Activated T-helper 17 cell treated with anti-CD3 and anti-CD28 coated beads, Interleukin-2, amount 50 U/mL, for 72 hours (primary cell): ENCODE data around the gene UBE2O. TPM values are rescaled to one million over a fixed set of nuclear protein-coding genes. Genes with fewer than 3 reads are reported as not detected.

Experiments
- ATAC-seq: fragments of 150-1000 bp; cut with Tn5 transposase; replicated peaks from 2 replicates; pipeline ENCODE4 v1.10.0; 2021; ENCODE audit warnings: mild to moderate bottlenecking, moderate library complexity
- H3K27ac Mint-ChIP-seq: one replicate; pipeline ENCODE4 v1.8.0; 2022; ENCODE audit warnings: mixed read lengths
- H3K27me3 Mint-ChIP-seq: one replicate; pipeline ENCODE4 v1.8.0; 2022; ENCODE audit warnings: mixed read lengths
- H3K36me3 Mint-ChIP-seq: one replicate; pipeline ENCODE4 v1.8.0; 2022; ENCODE audit warnings: low read depth, mild to moderate bottlenecking, mixed read lengths
- H3K4me1 Mint-ChIP-seq: one replicate; pipeline ENCODE4 v1.8.0; 2022; ENCODE audit warnings: mixed read lengths
- H3K4me3 Mint-ChIP-seq: one replicate; pipeline ENCODE4 v1.8.0; 2022; ENCODE audit warnings: mild to moderate bottlenecking, mixed read lengths
- H3K9me3 Mint-ChIP-seq: one replicate; pipeline ENCODE4 v1.8.0; 2022; ENCODE audit warnings: mixed read lengths
- total RNA-seq, 2 donors: library from RNA; stranded (reverse); gene quantifications; one replicate each; pipeline ENCODE4 v1.2.3, GENCODE V29; 2022

UBE2O gene
- total RNA-seq, 2 donors from 2014 or later = 35.3 to 38.7 TPM

DNA sequence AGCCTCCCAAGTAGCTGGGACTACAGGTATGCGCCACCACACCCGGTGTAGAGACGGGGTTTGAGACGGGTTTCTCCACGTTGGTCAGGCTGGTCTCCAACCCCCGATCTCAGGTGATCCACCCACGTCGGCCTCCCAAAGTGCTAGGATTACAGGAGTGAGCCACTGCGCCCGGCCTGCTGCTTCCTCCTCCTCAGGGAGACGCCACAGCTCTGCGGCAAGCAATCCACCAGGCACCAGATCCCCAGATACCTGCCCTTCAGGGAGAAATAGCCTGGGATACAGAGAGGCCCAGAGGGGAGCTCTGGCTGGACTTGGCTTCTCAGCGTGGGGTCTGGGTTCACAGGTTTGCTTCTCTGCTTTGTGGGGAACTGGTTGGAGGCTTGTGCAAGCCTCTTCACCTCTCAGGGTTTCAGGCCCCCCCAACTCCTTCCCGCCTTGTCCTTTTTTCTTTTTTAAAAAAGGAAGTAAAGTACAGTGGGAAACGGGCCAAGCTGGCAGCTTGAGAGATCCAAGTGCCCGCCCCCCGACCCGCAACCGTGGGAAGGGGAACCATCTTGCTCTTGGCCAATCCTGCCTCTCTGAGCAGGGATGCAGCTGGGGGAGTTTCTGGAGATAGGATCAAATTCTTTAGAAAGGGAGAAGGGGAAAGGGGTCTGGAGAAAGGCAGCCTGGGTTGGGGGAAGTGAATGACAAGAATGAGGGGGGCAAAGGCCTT is 71.2 kb downstream of the UBE2O start:
- Mint-ChIP-seq H3K9me3 (no peaks in the 10 kb centered on the region), H3K27me3 (no peaks in the 10 kb centered on the region), H3K4me3 (peak overlapping the region; percentile 91), H3K36me3 (no peaks in the 10 kb centered on the region), H3K27ac (no peak overlapping the region), H3K4me1 (no peaks in the 10 kb centered on the region)
- ATAC-seq = no peak

DNA sequence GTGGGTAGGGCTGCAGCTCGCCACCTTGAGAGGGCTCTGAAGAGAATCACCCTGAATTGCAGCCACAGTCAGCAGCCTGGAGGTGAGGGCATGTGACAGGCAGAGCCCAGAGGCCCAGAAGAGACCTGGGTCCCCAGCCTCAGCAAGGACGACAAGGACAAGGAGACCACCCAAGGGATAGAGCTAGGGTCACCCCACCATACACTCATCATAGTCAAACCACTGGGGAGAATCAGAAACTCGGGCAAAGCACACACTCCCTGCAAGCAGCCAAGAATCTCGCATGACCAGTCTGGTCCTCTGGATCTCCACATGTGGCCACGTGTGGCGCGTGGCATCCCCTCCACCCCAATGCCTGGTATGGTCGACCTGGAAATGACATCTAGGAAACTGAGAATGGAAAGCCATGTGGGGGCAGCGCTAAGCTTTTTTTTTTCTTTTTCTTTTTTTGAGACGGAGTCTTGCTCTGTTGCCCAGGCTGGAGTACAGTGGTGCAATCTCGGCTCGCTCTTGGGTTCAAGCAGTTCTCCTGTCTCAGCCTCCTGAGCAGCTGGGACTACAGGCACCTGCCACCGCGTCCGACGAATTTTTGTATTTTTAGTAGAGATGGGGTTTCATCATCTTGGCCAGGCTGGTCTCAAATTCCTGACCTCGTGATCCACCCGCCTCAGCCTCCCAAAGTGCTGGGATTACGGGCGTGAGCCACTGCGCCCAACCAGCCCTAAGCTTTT is 73.1 kb downstream of the UBE2O start:
- Mint-ChIP-seq H3K9me3 (no peaks in the 10 kb centered on the region), H3K36me3 (no peaks in the 10 kb centered on the region), H3K4me1 (no peaks in the 10 kb centered on the region), H3K4me3 (no peak overlapping the region), H3K27me3 (no peaks in the 10 kb centered on the region), H3K27ac (no peak overlapping the region)
- no peak for ATAC-seq

DNA sequence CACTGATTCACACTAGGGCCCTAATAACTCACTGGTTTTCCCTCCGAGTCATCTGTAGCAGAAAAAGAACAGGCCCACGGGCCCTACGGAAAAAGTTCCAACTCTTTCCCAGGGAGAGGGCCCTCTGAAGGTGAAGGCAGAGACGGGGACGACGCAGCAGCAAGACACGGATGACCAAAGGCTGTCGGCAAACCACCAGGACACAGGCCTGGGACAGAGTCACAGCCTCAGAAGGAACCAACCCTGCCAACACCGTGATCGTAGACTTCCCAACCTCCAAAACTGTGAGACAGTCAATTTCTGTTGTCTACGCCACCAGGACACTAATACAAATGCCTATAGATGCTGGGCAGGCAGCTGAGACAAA is 73.7 kb downstream of the UBE2O start:
- H3K36me3 Mint-ChIP-seq = no peaks in the 10 kb centered on the region
- no peak overlapping the region for H3K4me3 Mint-ChIP-seq
- no peaks in the 10 kb centered on the region for H3K4me1 Mint-ChIP-seq
- no peak overlapping the region for H3K27ac Mint-ChIP-seq
- ATAC-seq = no peak
- no peaks in the 10 kb centered on the region for H3K27me3 Mint-ChIP-seq
- no peaks in the 10 kb centered on the region for H3K9me3 Mint-ChIP-seq

DNA sequence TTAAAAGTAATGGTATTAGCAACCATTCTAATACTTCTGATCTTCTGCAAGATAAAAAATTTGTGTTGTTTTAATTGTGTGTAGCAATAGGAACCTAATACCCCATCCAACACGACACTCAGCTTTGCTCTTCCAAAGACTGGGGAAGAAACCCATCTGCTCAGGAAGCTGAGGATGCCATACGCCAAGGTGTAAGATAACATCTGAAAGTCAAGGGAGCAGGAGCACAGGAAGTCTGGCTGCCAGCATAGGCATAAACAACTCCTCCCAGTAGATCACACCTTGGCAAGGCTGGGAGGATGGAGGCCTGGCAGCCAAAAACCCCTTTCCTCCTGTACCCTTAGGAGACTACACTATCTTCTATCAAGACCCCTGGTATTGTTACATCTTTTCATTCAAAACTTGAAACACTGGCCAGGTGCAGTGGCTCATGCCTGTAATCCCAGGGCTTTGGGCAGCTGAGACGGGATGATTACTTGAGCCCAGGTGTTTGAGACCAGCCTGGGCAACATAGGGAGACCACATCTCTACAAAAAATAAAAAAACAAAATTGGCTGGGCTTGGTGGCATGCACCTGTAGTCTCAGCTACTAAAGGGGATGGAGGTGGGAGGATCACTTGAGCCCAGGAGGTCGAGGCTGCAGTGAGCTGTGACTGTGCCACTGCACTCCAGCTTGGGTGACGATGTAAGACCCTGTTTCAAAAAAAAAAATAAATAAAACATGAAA is 74.2 kb downstream of the UBE2O start:
- H3K9me3 Mint-ChIP-seq = no peaks in the 10 kb centered on the region
- no peak overlapping the region for H3K4me3 Mint-ChIP-seq
- H3K4me1 Mint-ChIP-seq = no peaks in the 10 kb centered on the region
- no peak for ATAC-seq
- H3K27me3 Mint-ChIP-seq = no peaks in the 10 kb centered on the region
- H3K27ac Mint-ChIP-seq = no peak overlapping the region
- no peaks in the 10 kb centered on the region for H3K36me3 Mint-ChIP-seq

- H3K27ac Mint-ChIP-seq = no peak overlapping the region
- no peak overlapping the region for H3K4me3 Mint-ChIP-seq
- H3K4me1 Mint-ChIP-seq = peaks cover 6% of the 10 kb centered on the region
- no peaks in the 10 kb centered on the region for H3K36me3 Mint-ChIP-seq
- H3K9me3 Mint-ChIP-seq = no peaks in the 10 kb centered on the region
- ATAC-seq = no peak
- H3K27me3 Mint-ChIP-seq = no peaks in the 10 kb centered on the region
Measured at GRCh38 chr17:76376318-76377133, 76.4 kb downstream of the UBE2O start.

DNA sequence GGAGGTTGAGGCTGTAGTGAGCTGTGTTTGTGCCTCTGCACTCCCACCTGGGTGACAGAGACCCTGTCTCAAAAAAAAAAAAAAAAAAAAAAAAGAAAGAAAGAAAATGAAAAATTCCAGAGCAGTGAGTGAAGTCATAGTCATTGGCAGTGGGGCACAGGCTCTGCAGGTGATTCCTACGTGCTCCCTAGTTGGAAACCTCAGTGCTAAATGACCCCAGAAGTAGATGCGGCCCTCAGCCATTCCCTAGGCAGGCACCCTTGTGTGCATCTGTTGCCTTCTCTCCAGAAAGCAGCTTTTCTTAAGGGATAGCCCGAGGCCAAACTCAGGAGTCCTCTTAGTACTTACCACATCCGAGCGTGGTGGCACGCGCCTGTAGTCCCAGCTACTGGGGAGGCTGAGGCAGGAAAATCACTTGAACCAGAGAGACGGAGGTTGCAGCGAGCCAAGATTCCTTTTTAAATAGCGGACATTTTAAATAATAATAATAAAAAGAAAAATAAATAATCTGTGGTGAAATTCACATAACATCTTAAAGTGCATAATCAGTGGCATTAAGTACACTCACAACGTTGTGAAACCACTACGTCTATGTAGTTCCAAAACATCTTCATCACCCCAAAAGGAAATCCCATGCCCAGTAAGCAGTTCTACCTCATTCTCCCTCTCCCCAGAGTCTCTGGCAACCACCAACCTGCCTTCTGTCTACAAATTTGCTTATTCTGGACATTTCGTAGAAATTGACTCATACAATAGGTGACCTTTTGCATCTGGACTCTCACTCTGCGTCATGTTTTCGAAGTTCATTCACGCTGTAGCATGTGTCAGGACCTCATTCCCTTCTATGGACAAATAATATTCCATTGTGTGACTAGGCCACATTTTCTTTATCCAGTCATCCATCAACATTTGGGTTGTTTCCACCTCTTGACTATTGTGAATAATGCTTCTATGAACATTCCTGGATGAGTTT is 81.0 kb downstream of the UBE2O start:
- peaks cover 6% of the 10 kb centered on the region for H3K4me1 Mint-ChIP-seq
- H3K4me3 Mint-ChIP-seq = peak overlapping the region; percentile 7
- no peaks in the 10 kb centered on the region for H3K36me3 Mint-ChIP-seq
- H3K27ac Mint-ChIP-seq = peak overlapping the region; percentile 2
- ATAC-seq = peak; percentile 91
- H3K9me3 Mint-ChIP-seq = no peaks in the 10 kb centered on the region
- H3K27me3 Mint-ChIP-seq = no peaks in the 10 kb centered on the region

GRCh38 chr17:76370261-76370993 is 82.5 kb downstream of the UBE2O start:
- no peak overlapping the region for H3K27ac Mint-ChIP-seq
- H3K4me3 Mint-ChIP-seq = no peak overlapping the region
- peaks cover 6% of the 10 kb centered on the region for H3K4me1 Mint-ChIP-seq
- no peaks in the 10 kb centered on the region for H3K27me3 Mint-ChIP-seq
- peak; percentile 58 for ATAC-seq
- H3K9me3 Mint-ChIP-seq = no peaks in the 10 kb centered on the region
- no peaks in the 10 kb centered on the region for H3K36me3 Mint-ChIP-seq

GRCh38 chr17:76369804-76370203 is 83.1 kb downstream of the UBE2O start:
- ATAC-seq = no peak
- Mint-ChIP-seq H3K27ac (no peak overlapping the region), H3K9me3 (no peaks in the 10 kb centered on the region), H3K36me3 (no peaks in the 10 kb centered on the region), H3K4me1 (peaks cover 6% of the 10 kb centered on the region), H3K4me3 (no peak overlapping the region), H3K27me3 (no peaks in the 10 kb centered on the region)

- H3K27me3 Mint-ChIP-seq = no peaks in the 10 kb centered on the region
- H3K4me3 Mint-ChIP-seq = no peak overlapping the region
- peaks cover 6% of the 10 kb centered on the region for H3K4me1 Mint-ChIP-seq
- no peak overlapping the region for H3K27ac Mint-ChIP-seq
- H3K36me3 Mint-ChIP-seq = no peaks in the 10 kb centered on the region
- no peak for ATAC-seq
- H3K9me3 Mint-ChIP-seq = no peaks in the 10 kb centered on the region
Measured at GRCh38 chr17:76369379-76369778, 83.6 kb downstream of the UBE2O start.

- Mint-ChIP-seq H3K4me3 (no peak overlapping the region), H3K4me1 (peaks cover 6% of the 10 kb centered on the region), H3K27me3 (no peaks in the 10 kb centered on the region), H3K36me3 (no peaks in the 10 kb centered on the region), H3K27ac (no peak overlapping the region), H3K9me3 (no peaks in the 10 kb centered on the region)
- ATAC-seq = no peak
Measured at GRCh38 chr17:76368545-76368944, 84.4 kb downstream of the UBE2O start.

GRCh38 chr17:76367642-76368041 is 85.3 kb downstream of the UBE2O start:
- no peak for ATAC-seq
- no peaks in the 10 kb centered on the region for H3K27me3 Mint-ChIP-seq
- peaks cover 6% of the 10 kb centered on the region for H3K4me1 Mint-ChIP-seq
- no peaks in the 10 kb centered on the region for H3K36me3 Mint-ChIP-seq
- no peak overlapping the region for H3K4me3 Mint-ChIP-seq
- H3K9me3 Mint-ChIP-seq = no peaks in the 10 kb centered on the region
- no peak overlapping the region for H3K27ac Mint-ChIP-seq

GRCh38 chr17:76366247-76366646 is 86.7 kb downstream of the UBE2O start:
- Mint-ChIP-seq H3K36me3 (no peaks in the 10 kb centered on the region), H3K27me3 (no peaks in the 10 kb centered on the region)

More at GRCh38 chr17:76366247-76366646, 86.7 kb downstream of the UBE2O start:
- H3K4me1 Mint-ChIP-seq = no peaks in the 10 kb centered on the region
- no peak for ATAC-seq
- no peaks in the 10 kb centered on the region for H3K9me3 Mint-ChIP-seq
- no peak overlapping the region for H3K4me3 Mint-ChIP-seq
- H3K27ac Mint-ChIP-seq = no peak overlapping the region
